Endothelial cell of umbilical vein (primary cell): Measurements from ENCODE around the gene AKAP13. TPM values are rescaled to one million over a fixed set of nuclear protein-coding genes. Genes with fewer than 3 reads are reported as not detected.

Experiments
- BruUV-seq: library from RNA; stranded (reverse); fragments of 400-500 nt; replicated peaks from 2 replicates; lab custom pipeline; 2021; lab: Mats Ljungman, UMichigan
- CTCF ChIA-PET: fragments of 300-600, 350-600 bp; sonication (Branson Sonifier 250); formaldehyde crosslinking; loops from one replicate; lab custom pipeline; 2021; ENCODE audit warnings: antibody characterized with exemption, inconsistent platforms; lab: Charles Lee
- POLR2A ChIA-PET: fragments of 300-600, 350-600 bp; sonication (Branson Sonifier 250); formaldehyde crosslinking; loops from one replicate; lab custom pipeline; 2021; ENCODE audit warnings: antibody characterized with exemption, inconsistent platforms; lab: Charles Lee
- DNase-seq: peaks from one replicate; pipeline ENCODE4 v3.0.0-alpha.2; 2011; ENCODE audit warnings: low read depth, low spot score
- FAIRE-seq: peaks from 2 replicates; lab custom pipeline; 2011; peaks lifted over from hg19 to GRCh38; lab: Jason Lieb, UNC
- H2AFZ ChIP-seq: 2 replicates; pipeline ENCODE4 v1.6.0; 2012; ENCODE audit warnings: low read depth, low read length, control low read depth, inconsistent platforms
- H3K27ac ChIP-seq: 2 replicates; pipeline ENCODE4 v1.5.1; 2011; ENCODE audit warnings: low read depth, mild to moderate bottlenecking, control low read depth, low read length, moderate library complexity; ENCODE audit not compliant: insufficient read depth
- H3K27me3 ChIP-seq, 2 experiments: 2 replicates each; pipeline versions ENCODE4 v1.6.0 to v1.6.1; 2011; ENCODE audit warnings: low read length in 2 of 2, mixed read lengths in 1 of 2; ENCODE audit not compliant: control insufficient read depth in 2 of 2, insufficient read depth in 2 of 2
- H3K36me3 ChIP-seq, 2 experiments: 2 replicates in 1 of 2; 3 replicates in 1 of 2; pipeline ENCODE4 v1.5.1; 2011; ENCODE audit warnings: low read length in 2 of 2, mild to moderate bottlenecking in 1 of 2, moderate library complexity in 1 of 2; ENCODE audit not compliant: control insufficient read depth in 2 of 2, insufficient read depth in 2 of 2; ENCODE audit errors: extremely low read depth in 1 of 2
- H3K4me1 ChIP-seq: 3 replicates; pipeline ENCODE4 v1.5.1; 2011; ENCODE audit warnings: mild to moderate bottlenecking, low read length; ENCODE audit not compliant: control insufficient read depth, insufficient read depth; ENCODE audit errors: extremely low read depth
- H3K4me2 ChIP-seq: 2 replicates; pipeline ENCODE4 v1.6.1; 2011; ENCODE audit warnings: low read length, control low read depth, mixed read lengths; ENCODE audit not compliant: insufficient read depth
- H3K4me3 ChIP-seq, 3 experiments: fragments of 200-600 bp in 1 of 3; sonication (generic), shearing (Covaris generic) in 1 of 3; replicated peaks in 1 of 3; 2 replicates each; pipeline ENCODE4 v1.5.1; 2011 to 2016; ENCODE audit warnings: control low read depth in 3 of 3, low read length in 3 of 3, mild to moderate bottlenecking in 2 of 3, inconsistent platforms in 1 of 3, low read depth in 1 of 3, moderate library complexity in 1 of 3; ENCODE audit not compliant: insufficient read depth in 1 of 3
- H3K79me2 ChIP-seq: 2 replicates; pipeline ENCODE4 v1.6.0; 2012; ENCODE audit warnings: low read length, inconsistent platforms; ENCODE audit not compliant: control insufficient read depth, insufficient read depth
- H3K9ac ChIP-seq: replicated peaks from 2 replicates; pipeline ENCODE3; 2011; ENCODE audit warnings: low read length, control low read depth; ENCODE audit not compliant: insufficient read depth; ENCODE audit errors: extremely low read depth
- H3K9me1 ChIP-seq: replicated peaks from 3 replicates; pipeline ENCODE4 v1.6.0; 2011; ENCODE audit warnings: mild to moderate bottlenecking, low read length; ENCODE audit not compliant: control insufficient read depth, insufficient read depth; ENCODE audit errors: extremely low read depth
- H3K9me3 ChIP-seq: replicated peaks from 2 replicates; pipeline ENCODE4 v1.5.1; 2012; ENCODE audit warnings: low read length, inconsistent platforms; ENCODE audit not compliant: control insufficient read depth, insufficient read depth
- H4K20me1 ChIP-seq: replicated peaks from 2 replicates; pipeline ENCODE3; 2011; ENCODE audit warnings: mild to moderate bottlenecking, low read length; ENCODE audit not compliant: control insufficient read depth, insufficient read depth; ENCODE audit errors: extremely low read depth
- EZH2 ChIP-seq: IDR thresholded peaks from 2 replicates; pipeline ENCODE4 v1.6.1; 2012; ENCODE audit warnings: borderline replicate concordance, low read depth, mild to moderate bottlenecking, moderate library complexity, low read length, inconsistent platforms; ENCODE audit not compliant: severe bottlenecking
- FOS ChIP-seq: IDR thresholded peaks from 2 replicates; pipeline ENCODE4 v1.6.1; 2011; ENCODE audit warnings: mild to moderate bottlenecking, low read length, moderate library complexity, borderline replicate concordance; ENCODE audit not compliant: insufficient read depth
- GATA2 ChIP-seq: IDR thresholded peaks from 2 replicates; pipeline ENCODE4 v1.7.0; 2011; ENCODE audit warnings: low read depth, mild to moderate bottlenecking, moderate library complexity, mixed read lengths, low read length; ENCODE audit not compliant: insufficient read length, insufficient read depth
- JUN ChIP-seq: IDR thresholded peaks from 2 replicates; pipeline ENCODE4 v1.6.1; 2011; ENCODE audit warnings: borderline replicate concordance, low read depth; ENCODE audit not compliant: insufficient read length, insufficient read depth
- MAX ChIP-seq: IDR thresholded peaks from 2 replicates; pipeline ENCODE4 v1.6.1; 2011; ENCODE audit not compliant: insufficient read depth, insufficient read length
- MYC ChIP-seq: IDR thresholded peaks from one replicate; pipeline ENCODE4 v1.6.1; 2011; ENCODE audit warnings: mild to moderate bottlenecking, low read depth, low read length
- POLR2A ChIP-seq: IDR thresholded peaks from 2 replicates; pipeline ENCODE4 v1.6.1; 2012; ENCODE audit warnings: low read depth, mild to moderate bottlenecking, control low read depth, low read length
- POLR2AphosphoS5 ChIP-seq: IDR thresholded peaks from 2 replicates; pipeline ENCODE4 v1.6.1; 2012; ENCODE audit warnings: low read depth, mild to moderate bottlenecking, control low read depth, low read length, moderate library complexity; ENCODE audit not compliant: insufficient read depth
- dilution Hi-C: fragments of 300-500 bp; cut with MboI; formaldehyde crosslinking; loops from one replicate; pipeline ENCODE4 v1.15.0; 2019; ENCODE audit warnings: low sequenced_read_pairs; ENCODE audit not compliant: extremely low pct_ligation_motif_present
- intact Hi-C: fragments of 100-400 bp; cut with micrococcal nuclease; formaldehyde crosslinking; loops from one replicate; pipeline ENCODE4 v1.10.0; 2022
- polyA plus RNA-seq, 4 experiments: library from polyadenylated mRNA; depleted of rRNA in 3 of 4; stranded (reverse) in 3 of 4; unstranded in 1 of 4; fragments of >200 nt; gene quantifications; 2 replicates each; pipeline versions ENCODE4 v1.2.1 to v1.2.3, GENCODE V29; 2011 to 2012; ENCODE audit warnings: missing spikeins in 1 of 4
- total RNA-seq: library from RNA; stranded (reverse); gene quantifications from 2 replicates; pipeline ENCODE4 v1.2.3, GENCODE V29; 2021
- TF ChIP-seq, protein P1 (sequence below), 2 donors: IDR thresholded peaks; 1 replicate in 1 of 2; 2 replicates in 1 of 2; pipeline ENCODE4 v1.5.1; 2011; ENCODE audit warnings: low read length in 2 of 2, mild to moderate bottlenecking in 2 of 2, moderate library complexity in 2 of 2, control low read depth in 1 of 2, inconsistent platforms in 1 of 2, low read depth in 1 of 2; ENCODE audit not compliant: insufficient read depth in 1 of 2; ENCODE audit errors: extremely low read depth in 1 of 2

The AKAP13 gene
- total and polyA plus RNA-seq, 2 donors (not counting 3 experiments of a cell fraction or from before 2014, with no cell fraction given): 22.8 to 87.8 TPM

GRCh38 chr15:85725564-85725963, 345.2 kb downstream of the AKAP13 start:
- CTCF ChIA-PET: interaction anchor here (1.8 kb wide), 1 partner anchor 133 kb away, joined by 5 read pairs; no protein-coding TSS in a partner anchor
- H3K4me2 ChIP-seq: no peak overlapping the region
- H3K9ac ChIP-seq: no peak overlapping the region
- no peak overlapping the region for H2AFZ ChIP-seq
- POLR2A ChIA-PET: no interaction called here
- no peaks in the 10 kb centered on the region for H3K79me2 ChIP-seq
- FAIRE-seq: no peak
- H4K20me1 ChIP-seq: no peaks in the 10 kb centered on the region
- intact Hi-C loops (no loop called here), dilution Hi-C loops (no loop called here)
- no TSS peak for BruUV-seq
- H3K27me3 ChIP-seq: no peaks in the 10 kb centered on the region
- peaks cover 28 to 33% of the 10 kb centered on the region in 2 experiments for H3K36me3 ChIP-seq
- no peaks in the 10 kb centered on the region for H3K4me1 ChIP-seq
- H3K27ac ChIP-seq: no peak overlapping the region
- TF ChIP-seq FOS (no peak), MAX (no peak), JUN (no peak), GATA2 (no peak), MYC (no peak), POLR2A (no peak), POLR2AphosphoS5 (no peak), EZH2 (no peak)
- TF ChIP-seq, protein P1, sequence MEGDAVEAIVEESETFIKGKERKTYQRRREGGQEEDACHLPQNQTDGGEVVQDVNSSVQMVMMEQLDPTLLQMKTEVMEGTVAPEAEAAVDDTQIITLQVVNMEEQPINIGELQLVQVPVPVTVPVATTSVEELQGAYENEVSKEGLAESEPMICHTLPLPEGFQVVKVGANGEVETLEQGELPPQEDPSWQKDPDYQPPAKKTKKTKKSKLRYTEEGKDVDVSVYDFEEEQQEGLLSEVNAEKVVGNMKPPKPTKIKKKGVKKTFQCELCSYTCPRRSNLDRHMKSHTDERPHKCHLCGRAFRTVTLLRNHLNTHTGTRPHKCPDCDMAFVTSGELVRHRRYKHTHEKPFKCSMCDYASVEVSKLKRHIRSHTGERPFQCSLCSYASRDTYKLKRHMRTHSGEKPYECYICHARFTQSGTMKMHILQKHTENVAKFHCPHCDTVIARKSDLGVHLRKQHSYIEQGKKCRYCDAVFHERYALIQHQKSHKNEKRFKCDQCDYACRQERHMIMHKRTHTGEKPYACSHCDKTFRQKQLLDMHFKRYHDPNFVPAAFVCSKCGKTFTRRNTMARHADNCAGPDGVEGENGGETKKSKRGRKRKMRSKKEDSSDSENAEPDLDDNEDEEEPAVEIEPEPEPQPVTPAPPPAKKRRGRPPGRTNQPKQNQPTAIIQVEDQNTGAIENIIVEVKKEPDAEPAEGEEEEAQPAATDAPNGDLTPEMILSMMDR (IDR thresholded peaks at IDR 0.05; ENCODE audit: extremely low read depth in 1 of 2, insufficient read depth in 1 of 2, low read depth in 1 of 2, low read length in 2 of 2): no peak
- no peak overlapping the region for H3K4me3 ChIP-seq
- DNase-seq: no peak
- H3K9me3 ChIP-seq: no peaks in the 10 kb centered on the region
- H3K9me1 ChIP-seq: no peaks in the 10 kb centered on the region
